Suprapubic skin (tissue), 4 donors: ENCODE measurements around the gene SYNE2.

Experiments
- CTCF ChIP-seq, 2 donors: fragments of 200-600 bp in 1 of 2; fragments of 450-650 bp in 1 of 2; sonication (generic) in 1 of 2; IDR thresholded peaks; one replicate each; pipeline ENCODE4 v1.5.1; 2016 to 2019; ENCODE audit warnings: antibody characterized with exemption in 2 of 2, mild to moderate bottlenecking in 1 of 2, moderate library complexity in 1 of 2
- POLR2A ChIP-seq, 2 donors: fragments of 450-650 bp; IDR thresholded peaks; one replicate each; pipeline ENCODE4 v1.6.1; 2017; ENCODE audit warnings: antibody characterized with exemption in 2 of 2, mild to moderate bottlenecking in 2 of 2, moderate library complexity in 2 of 2
- POLR2AphosphoS5 ChIP-seq, 3 donors: sonication (generic); formaldehyde crosslinking; IDR thresholded peaks; one replicate each; pipeline ENCODE4 v1.6.1; 2017; ENCODE audit warnings: antibody characterized with exemption in 3 of 3

GRCh38 chr14:63881926-63882325, 29.1 kb downstream of the SYNE2 start:
- no peak for TF ChIP-seq CTCF (IDR thresholded peaks at IDR 0.05)
- TF ChIP-seq POLR2A (IDR thresholded peaks at IDR 0.05): no peak
- TF ChIP-seq POLR2AphosphoS5 (IDR thresholded peaks at IDR 0.05): no peak
